Inflammatory macrophage treated with lipopolysaccharide for 4 hours (primary cell): ENCODE results near the gene LINGO4.

ENCODE experiments used
- DNase-seq: peaks from one replicate; pipeline ENCODE4 v3.0.0-alpha.2; 2020

The LINGO4 gene

DNA sequence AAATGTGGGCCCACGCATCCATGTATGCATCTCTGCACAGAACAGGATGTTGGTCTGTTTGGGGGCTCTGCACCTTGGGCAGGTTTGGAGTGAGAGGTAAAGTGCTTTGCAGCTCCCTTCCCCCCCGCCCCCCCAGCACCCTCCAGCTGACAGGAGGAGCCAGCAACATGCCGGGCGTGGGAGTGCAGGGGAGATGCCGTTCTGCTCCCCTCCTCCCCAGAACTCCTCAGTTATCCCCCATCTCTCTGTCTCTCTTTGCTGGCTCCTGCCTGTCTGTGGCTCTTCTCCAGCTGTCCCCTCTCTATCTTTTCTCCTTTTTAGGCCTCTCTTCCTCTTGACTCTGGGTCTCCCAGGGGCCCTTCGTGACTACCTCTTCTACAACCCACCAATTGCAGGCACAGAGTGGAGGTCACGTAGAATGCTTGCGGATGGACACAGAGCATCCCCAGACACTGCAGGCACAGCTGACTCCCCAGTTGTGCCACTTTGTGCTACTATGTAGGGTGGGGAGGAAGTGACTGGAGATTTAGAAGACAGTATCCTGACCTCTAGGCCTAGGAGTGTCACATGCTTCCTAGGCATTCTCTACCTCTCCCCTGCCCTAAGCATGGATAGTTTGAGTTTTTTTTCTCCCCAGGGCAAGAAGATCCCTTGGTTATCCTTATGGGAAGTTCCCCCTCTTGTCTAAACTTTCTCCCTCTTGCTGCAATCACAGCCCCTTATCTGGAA is 28.1 kb upstream of the LINGO4 start:
- no peak for DNase-seq

DNA sequence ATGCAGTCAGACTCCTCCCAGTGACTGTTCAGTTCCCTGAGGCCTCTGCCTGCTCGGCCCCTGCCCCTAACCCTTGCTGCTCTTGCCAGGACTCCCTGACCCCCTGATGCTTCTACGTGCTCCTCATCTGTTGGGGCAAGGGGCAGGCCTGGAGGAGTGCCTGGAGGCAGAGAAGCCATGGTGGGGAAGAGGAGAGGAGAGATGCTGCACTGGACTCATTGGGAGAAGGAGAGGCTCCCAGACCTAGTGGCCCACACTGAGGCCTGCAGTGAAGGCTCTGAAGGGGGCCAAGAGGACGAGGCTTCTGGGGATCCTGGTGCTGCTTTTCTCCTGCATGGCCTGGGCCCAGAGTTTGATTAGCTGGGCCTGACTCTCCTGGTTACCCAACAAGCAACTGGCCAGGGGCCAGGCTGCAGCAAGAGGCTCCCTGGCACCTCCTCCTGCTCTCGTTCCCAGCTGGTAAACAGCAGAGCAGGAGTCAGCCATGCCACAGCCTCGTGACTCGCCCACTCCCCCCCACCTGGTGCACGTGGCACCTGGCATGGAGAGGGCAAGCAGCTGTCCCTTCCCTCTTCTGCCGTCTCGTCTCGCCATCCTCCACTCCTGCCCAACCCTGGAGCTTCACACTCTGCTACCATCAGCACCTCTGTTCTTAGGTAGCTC is 27.2 kb upstream of the LINGO4 start:
- DNase-seq = no peak

DNA sequence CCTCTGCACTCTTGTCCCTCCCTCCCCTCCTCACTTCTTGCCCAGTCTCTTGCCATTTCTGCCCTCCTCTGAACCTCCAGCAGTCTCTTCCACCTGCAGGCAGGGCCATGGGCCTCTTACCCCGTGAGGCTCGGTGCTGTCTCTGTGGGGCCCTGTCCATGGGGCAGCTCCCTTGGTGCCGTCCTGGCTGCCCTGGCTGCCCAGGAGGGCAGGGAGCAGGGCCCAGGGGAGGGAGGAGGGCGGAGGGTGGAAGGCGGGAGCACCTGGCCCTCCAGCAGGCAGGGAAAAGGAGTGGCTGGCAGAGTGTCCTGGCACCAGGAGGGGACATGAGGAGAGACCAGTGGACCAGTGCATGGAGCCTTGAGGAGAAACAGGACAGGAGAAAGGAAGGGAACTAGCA is 26.4 kb upstream of the LINGO4 start, which contains the start of gene RORC:
TSS of gene RORC (minus strand) at position 198 of the 400 bp plus-strand sequence. CDS start at position 160, 38 bp downstream.
- no peak for DNase-seq

DNA sequence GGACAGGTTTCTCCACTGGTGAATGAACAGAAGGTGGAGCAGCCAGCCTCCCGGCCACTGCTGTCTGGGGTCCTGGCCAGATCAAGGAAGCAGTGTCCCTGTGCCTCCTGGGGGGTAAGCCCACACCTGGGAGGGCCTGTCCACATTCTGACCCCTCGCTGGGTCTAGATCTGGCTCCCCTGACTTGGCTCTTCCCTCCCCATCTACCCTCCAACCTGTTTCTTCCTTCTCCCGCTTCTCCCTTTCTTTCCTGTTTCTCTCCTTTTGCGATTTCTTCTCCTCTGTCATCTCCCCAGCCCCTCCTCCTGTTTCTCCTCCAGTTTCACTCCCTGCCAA is 26.0 kb upstream of the LINGO4 start:
- DNase-seq = no peak

DNA sequence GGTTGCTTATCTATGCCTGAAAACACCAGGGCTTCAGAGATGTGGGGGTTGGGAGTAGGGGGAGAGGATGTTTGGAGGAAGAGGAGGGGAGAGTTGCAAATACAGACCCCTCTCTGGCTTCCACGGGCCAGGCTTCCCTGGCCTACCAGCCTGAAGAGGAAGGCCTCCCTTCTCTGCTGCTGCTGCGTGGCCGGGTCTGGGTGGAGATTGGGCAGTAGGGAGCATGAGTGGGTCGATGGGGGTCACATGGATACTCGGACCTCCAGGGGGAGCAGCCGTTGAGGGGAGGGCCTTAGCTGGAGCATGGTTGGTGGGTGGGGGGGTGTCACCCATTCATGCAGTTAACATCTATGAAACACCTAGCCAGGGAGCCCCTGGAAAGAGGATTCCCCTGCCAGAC is 24.8 kb upstream of the LINGO4 start:
- DNase-seq = no peak

DNA sequence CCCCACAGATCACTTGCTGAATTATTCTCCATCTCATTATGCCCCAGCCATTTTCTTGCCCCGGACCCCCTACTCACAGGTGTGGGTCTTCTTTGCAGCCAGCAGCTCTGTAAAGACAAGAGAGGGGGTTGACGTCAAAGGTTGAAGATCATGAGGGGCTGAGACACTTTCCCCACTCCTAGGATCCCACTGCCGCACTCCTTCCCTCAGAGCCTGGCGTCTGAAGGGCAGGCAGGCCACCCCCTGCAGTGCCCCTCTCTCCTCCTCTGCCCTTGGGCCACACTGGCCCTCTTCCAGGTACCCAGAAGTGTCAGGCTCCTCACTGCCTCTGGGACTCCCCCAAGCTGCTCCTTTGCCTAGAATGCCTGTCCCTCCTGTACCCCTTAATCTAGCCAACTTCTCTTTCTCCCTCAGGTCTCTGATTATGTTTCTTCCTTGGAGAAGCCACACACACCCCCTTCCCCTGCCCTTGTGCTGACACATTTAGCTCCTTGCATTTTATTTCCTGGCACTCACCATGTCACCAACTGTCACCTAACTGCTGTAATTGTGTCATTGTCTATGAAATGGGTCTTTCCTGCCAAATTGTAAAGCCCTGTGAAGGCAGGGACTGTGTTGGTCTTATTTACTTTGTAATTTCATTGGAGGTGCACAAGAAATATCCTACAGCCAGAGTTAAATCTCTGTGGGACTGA is 24.3 kb upstream of the LINGO4 start:
- no peak for DNase-seq

DNA sequence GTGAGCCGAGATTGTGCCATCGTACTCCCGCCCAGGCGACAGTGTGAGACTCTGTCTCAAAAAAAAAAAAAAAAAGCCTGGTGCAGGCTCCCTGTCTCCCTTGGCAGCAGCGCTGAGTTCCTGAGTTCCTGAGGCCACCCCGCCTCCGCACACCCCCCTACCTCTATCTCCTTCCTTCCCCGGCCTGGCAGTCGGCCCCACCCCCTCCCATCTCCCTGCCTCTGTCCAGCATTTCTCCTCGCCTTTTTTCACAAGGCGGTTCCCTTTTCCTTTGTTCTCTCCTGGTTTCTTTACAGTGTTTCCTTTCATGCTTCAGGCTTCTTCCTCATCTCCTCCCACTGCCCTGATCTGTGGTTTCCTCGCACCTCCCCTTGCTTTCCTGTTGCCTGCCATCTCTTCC is 23.7 kb upstream of the LINGO4 start:
- DNase-seq = peak; percentile 55

DNA sequence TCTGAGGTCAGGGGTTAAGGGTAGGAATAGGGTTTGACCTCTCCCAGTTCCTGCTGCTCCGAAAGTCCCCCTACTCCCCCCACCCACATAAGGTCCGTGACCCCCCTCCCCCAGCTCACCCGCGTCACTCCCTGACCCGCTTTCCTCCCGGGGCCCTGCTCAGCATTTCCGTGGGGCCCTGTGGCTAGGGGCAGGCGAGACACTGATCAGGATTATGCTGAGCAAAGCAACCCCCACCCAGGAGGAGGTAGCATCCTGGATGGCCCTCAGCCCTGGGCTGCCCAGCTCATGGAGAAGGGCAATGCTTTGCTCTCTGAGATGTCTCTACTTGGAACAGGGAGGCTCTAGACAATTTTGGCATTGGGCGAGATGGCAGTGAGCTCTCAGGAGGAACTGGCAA is 22.6 kb upstream of the LINGO4 start:
- no peak for DNase-seq

DNA sequence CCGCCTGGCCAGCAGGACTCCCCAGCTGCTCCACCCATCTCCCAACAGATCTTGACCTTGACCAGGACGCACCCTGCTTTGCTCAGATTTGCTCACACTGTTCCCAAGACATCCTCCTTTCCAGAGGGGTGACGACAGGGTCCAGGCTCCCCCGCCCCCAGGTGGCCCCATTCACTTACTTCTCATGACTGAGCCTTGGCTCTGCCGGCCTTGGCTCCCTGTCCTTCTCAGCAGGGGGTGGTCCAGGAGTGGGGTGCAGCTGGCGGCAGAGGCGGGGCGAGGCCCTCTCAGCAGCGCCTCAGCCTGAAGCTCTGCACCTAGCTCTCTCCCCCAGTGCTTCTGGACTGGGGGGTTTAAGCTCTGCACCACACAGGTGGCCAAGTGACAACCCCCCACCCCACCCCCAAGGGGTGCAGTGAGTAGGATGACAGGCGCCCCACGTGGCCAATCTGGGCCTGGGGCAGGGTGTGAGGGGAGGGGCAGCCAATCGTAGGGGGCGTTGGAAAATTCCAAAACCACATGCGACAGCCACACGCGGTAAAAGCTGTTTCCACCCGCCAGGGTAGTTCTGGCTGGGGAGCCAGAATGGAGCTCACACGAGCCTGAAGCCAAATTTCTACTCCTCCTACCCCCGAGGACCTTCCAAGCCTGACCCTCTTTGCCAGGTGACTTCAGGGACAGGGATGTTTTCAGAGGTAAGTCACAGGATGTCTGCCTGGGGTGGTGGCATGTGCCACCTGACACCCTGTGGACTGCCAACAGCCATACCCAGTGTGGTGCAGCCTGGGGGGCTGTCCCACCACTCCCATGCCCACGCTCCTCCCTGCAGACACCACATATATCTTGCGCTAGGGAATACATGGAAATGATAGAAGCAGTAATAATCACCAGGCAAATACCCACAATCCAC is 20.8 kb upstream of the LINGO4 start:
- DNase-seq = no peak

DNA sequence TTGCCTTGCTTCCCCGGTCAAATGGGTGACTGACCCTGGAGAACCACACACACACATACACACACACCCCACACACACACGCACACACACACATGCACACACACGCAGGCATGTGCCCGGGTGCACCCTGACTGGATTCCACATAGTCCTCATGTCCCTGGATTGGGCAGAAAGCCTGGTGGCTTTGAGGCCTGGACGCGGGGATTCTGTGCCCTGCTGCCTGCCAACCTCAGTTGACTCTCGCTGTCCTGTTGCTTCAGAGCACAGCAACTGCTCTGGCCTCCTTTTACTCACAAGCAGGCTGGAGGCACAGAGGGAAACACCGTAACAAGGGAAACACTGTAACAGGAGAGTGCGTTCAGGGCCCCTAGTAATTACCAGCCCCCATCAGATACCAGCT is 20.0 kb upstream of the LINGO4 start:
- no peak for DNase-seq

DNA sequence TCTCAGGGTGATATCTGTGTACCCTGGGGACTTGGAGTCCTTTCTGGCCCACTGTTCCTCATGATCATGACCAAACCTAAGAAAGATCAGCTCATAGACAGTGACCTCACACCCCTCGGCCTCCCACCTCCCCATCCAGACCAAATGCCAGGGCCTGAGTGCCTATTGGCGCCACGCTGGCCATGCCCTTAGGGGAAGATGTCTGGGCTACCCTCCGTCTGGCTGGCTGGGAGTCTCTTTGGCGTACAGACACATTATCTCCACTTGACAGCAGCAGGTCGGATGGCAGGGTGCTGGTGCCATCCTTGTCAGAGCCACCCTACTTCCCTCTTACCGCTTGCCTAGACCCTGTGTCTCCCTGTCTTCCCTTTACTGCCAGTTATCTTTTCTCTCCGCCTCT is 18.0 kb upstream of the LINGO4 start:
- no peak for DNase-seq

DNA sequence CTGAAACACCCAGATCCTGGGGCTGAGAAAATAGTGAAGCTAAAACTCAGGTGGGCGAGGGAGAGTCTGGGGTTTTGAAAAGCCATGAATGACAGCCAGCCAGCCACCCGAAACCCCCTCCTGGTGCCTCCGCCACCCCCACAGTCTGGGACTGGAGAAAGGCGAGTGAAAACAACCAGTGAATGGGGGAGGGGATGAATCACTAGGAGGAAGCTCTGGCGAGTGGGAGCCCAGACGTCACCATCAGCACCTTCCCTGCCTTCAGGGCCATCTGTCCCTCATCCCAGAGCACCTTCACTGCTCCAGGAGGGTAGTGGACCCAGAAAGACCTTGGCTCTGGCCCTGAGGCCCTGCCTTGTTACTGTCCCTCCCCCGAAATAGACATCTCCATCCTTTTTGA is 17.2 kb upstream of the LINGO4 start:
- peak; percentile 41 for DNase-seq

DNA sequence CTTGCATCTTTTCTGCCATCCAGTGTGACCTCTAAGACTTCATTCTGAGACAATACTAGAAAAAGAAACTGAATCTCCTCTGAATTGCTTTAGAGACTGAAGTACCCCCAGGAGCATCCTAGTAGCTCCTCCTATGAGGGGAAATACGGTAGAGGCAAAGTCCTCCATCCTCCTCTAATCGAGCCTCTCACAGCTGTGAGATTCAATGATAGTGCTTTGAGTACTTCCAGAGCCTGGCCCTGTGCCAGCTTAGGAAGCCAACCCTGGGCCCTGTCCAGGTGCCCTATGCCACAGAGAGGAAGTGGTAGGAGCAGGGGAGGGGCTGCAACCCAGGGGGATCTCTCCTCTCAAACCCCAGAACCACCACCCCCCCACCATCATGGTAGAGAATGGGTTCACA is 15.7 kb upstream of the LINGO4 start:
- no peak for DNase-seq

DNA sequence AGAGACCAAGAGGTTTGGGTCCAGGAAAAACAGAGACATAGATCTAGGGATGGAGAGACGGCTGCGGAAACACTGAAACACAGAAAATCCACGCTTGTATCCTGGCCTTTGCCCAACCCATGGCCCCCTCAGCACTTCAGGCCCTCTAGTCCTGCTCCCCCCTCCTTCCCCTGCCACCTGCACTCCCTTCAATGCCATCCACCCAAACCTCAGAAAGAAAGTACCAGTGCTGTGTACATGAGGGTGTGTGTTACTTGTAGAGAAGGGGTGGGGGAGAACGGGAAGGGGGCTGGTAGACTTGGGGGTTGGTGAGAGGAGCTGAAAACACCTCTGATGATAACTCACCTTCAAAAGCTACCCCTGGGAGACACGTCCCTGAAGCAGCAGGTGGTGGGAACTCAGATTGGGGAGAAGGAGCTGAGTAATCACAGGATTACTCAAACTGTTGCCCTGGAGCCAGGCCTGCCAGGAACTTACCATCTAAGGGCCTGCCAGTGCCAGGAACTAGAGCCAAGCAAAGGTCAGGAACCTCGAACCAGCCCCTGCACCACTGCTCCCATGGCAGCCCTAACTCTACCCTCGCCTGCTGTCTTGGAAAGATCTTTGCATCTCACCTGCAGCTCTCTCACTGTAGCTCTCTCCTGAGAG is 14.9 kb upstream of the LINGO4 start:
- DNase-seq = no peak

DNA sequence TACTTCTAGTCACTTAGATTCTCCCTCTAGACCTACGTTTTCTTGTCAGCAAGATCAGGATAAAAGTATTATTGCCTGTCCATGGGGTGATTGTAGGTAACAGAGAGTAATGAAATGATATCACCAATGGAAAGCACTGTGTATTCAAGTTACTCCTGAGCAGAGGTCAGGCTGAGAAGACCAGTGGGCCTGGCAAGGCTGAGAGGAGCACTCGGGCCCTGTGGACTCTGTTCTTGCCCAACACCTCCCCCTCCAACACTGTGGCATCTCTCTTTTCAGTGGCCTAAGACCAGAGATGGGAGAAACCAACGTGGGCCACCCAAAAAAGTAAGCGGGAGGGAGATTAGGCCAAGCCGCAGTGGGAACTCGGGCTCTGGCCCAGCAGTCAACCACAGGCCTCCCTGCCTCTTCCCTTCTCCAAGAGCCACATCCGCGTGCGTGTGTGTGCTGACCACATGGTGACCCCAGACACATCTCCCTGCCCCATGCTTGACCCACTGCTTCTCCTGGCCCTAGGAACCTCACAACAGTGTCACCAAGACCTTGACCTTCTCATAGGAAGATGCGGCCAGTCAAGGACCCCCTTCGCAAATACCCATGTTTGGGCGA is 14.1 kb upstream of the LINGO4 start:
- no peak for DNase-seq

DNA sequence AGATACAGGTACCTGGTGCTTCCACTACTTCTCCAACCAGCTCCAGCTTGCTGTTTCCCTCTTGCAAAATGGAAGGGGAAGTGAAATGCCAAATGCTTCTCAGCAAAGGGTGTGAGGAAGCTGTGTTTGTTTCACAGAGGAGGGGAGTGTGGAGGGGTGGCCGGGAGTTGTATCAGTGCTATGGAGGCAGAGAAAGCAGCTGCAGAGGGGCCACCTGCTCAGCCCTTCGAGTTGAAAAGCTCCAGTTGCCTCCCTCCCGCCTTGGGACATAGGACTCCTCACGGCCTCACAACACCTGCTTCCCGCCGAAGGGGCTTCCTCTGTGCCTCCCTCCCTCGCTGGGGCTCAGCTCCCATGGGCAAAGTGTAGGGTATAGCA is 12.1 kb upstream of the LINGO4 start:
- peak; percentile 61 for DNase-seq

DNA sequence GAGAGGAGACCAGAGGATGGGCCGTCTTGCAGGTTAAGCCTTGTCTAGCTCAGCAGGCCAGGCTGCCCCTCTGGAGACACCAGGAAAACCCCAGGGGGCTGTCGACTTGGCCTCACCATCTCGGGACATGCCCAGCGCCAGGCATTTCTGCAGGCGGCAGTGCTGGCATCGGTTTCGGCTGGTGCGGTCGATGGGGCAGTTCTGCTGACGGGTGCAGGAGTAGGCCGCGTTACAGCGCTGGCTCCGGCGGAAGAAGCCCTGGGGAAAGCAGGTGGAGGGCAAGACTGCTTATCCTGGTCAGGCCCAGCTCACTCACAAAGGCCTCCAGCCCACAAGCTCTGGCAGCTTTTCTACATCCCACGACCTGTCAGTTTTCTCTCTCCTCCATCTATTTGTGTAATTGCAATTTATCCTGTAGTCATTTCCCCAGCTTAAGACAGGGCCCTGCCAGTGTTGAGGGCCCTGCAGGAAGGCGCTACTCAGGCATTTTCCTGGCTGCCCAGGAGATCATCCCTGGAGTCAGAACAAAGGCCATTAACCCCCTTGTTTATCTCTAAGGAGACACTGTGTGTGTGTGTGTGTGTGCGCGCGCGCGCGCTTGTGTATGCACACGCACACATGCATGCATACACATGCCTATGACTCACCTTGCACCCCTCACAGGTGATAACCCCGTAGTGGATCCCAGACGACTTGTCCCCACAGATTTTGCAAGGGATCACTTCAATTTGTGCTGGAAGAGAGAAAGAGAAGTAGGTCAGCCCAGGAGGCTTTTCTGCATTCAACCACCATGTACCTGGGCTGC is 11.5 kb upstream of the LINGO4 start:
- no peak for DNase-seq

DNA sequence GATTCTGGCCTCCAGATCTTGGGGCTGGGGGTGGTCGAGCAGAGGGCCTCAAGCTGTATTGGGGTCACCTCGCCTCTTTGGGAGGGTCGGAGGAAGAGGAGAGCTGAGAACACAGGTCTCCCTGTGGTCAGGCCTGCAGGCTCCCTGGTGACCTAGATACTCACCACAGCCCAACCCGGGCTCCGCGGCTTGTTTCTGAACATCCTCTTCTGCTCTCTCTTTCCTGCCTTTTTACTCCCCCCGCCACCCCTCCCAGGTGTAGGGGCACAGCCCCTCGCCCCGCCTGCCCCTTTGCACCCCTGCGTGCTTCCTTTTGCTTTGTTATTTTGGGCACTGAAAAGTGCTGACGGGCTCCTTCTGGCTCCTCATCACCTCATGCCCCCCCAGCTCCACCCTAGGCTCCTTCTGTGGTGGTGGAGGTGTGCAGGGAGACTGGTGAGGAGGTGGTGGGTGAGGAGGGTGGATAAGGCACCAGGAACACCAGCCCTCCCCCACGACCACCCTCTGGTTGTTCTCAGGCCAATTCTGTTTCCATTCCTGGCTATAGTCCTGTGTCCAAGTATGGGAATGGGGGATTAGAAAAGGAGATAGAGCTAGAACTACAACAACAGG is 10.6 kb upstream of the LINGO4 start:
- no peak for DNase-seq

DNA sequence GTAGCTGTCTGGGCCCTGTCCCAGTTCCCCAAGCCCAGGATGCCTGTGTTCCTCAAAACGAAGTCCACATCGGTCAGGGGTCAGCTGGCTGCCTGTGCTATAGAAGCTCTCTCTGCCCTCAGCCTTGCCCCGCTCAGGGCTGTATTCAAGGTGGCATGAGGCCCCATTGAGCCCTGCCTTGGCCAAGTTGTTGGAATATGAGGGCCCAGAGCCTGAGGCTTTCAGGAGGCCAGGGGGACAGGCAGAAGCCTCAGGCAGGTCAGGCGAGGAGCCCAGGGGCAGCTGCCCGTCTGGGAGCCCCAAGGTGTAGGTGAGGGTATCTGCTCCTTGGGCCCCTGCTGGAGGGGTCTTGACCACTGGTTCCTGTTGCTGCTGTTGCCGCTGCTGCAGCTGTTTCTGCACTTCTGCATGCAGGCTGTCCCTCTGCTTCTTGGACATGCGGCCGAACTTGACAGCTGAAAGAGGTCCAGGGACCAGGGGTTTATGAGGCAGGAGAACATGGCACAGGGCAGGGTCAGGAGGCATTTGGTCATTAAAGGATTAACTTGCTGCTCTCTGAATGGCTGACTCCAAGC is 9.8 kb upstream of the LINGO4 start:
- DNase-seq = no peak

DNA sequence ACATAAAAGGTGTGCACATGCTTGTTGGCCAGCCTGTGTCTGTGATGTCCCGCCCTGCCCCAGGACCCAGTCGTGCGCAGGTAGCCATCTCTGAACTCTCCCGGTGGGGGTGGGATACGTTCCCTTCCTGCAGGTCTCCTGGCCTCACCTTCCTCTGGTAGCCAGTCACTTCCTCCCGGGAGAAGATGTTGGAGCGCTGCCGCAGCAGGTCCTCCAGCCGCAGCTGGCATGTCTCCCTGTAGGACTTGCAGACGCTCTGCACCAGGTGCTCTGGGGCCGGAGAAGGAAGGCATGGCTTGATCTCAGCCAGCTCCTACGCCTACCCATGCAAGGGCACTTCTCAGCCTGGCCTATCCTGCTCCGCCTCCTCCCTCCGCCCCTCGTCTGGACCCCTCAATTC is 9.2 kb upstream of the LINGO4 start:
- DNase-seq = no peak
